Measurements from ENCODE around the gene WDR7. TPM values are rescaled to one million over a fixed set of nuclear protein-coding genes. Genes with fewer than 3 reads are reported as not detected.

The WDR7 gene
- total and polyA plus RNA-seq, 4 experiments from 2014 or later: 22.3 to 50.8 (median 36.2) TPM

DNA sequence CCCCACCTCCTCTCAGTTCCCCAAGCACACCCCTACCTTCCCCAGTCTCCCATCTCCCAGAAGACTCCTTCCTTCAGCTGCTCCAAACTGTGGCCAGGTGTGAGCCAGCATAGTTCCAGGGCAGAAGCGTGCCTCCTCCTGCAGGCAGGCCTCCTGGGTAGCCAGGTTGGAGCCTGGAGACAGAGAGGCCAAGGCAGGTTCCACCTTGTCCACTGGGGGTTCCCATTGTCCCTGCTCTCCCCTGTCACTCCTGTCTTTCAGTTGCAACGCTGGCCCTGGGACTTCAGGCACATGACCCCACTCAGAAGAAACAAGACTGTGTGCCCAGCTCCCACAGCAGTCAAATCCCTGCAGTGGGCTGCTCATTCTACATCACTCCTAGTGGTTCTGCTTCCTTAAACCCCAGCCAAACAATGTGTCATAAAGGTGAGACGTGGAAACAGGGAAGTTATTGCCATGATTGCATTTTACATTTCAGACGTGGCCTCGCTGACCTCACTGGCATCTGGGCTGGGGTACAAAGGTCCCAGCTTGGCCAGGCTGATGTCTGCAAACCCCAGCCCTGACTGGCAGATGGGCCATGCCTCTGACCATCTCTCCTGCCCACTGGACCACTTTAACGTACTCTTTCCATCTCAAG is 399.3 kb downstream of the WDR7 start:
- intact Hi-C loops (cut with micrococcal nuclease): no loop called here
- Mint-ChIP-seq H3K4me3 (no peak overlapping the region), H3K27me3 (peaks cover 1 to 4% of the 10 kb centered on the region in 2 donors), H3K27ac (no peak overlapping the region), H3K9me3 (peaks cover 0 to 7% (median 3%) of the 10 kb centered on the region in 8 donors), H3K4me1 (no peaks in the 10 kb centered on the region), H3K36me3 (no peaks in the 10 kb centered on the region)
- H3K9me3 ChIP-seq (ENCODE audit: control insufficient read depth in 1 of 2, low read length in 2 of 2): no peaks in the 10 kb centered on the region
- H3K4me3 ChIP-seq (ENCODE audit: low read length in 2 of 2): no peak overlapping the region
- no peaks in the 10 kb centered on the region for H3K27me3 ChIP-seq (ENCODE audit: insufficient read depth, low read length)
- no peaks in the 10 kb centered on the region for H3K36me3 ChIP-seq (ENCODE audit: insufficient read depth, low read length)
- no peaks in the 10 kb centered on the region for H3K4me1 ChIP-seq (ENCODE audit: insufficient read depth, low read length)
- ChIA-PET CTCF (ENCODE audit: partially characterized antibody) (no interaction called here), POLR2A (ENCODE audit: partially characterized antibody) (no interaction called here)
- DNase-seq: no peak
- no peak overlapping the region for H3K27ac ChIP-seq (ENCODE audit: low read depth, low read length)

- CTCF ChIA-PET (ENCODE audit: partially characterized antibody): no interaction called here
- H3K27ac ChIP-seq (ENCODE audit: low read depth, low read length): no peak overlapping the region
Observed at GRCh38 chr18:57051021-57051656, 400.0 kb downstream of the WDR7 start.

GRCh38 chr18:57051657-57052044 is 400.5 kb downstream of the WDR7 start:
- Mint-ChIP-seq H3K27me3 (peaks cover 5 to 7% of the 10 kb centered on the region in 2 donors), H3K36me3 (no peaks in the 10 kb centered on the region), H3K4me1 (no peaks in the 10 kb centered on the region), H3K27ac (no peak overlapping the region), H3K4me3 (no peak overlapping the region), H3K9me3 (peaks cover 0 to 7% (median 3%) of the 10 kb centered on the region in 8 donors)
- intact Hi-C loops (cut with micrococcal nuclease): no loop called here
- POLR2A ChIA-PET (ENCODE audit: partially characterized antibody): no interaction called here
- CTCF ChIA-PET (ENCODE audit: partially characterized antibody): no interaction called here
- Histone ChIP-seq H3K4me3 (ENCODE audit: low read length in 2 of 2) (no peak overlapping the region), H3K4me1 (ENCODE audit: insufficient read depth, low read length) (no peaks in the 10 kb centered on the region), H3K36me3 (ENCODE audit: insufficient read depth, low read length) (no peaks in the 10 kb centered on the region), H3K27ac (ENCODE audit: low read depth, low read length) (no peak overlapping the region), H3K9me3 (ENCODE audit: control insufficient read depth in 1 of 2, low read length in 2 of 2) (no peaks in the 10 kb centered on the region), H3K27me3 (ENCODE audit: insufficient read depth, low read length) (no peaks in the 10 kb centered on the region)
- no peak for DNase-seq

More at GRCh38 chr18:57051021-57051656, 400.0 kb downstream of the WDR7 start:
- no peaks in the 10 kb centered on the region for H3K4me1 ChIP-seq (ENCODE audit: insufficient read depth, low read length)
- POLR2A ChIA-PET (ENCODE audit: partially characterized antibody): no interaction called here
- DNase-seq: no peak
- no peaks in the 10 kb centered on the region for H3K9me3 ChIP-seq (ENCODE audit: control insufficient read depth in 1 of 2, low read length in 2 of 2)
- no peak overlapping the region for H3K27ac Mint-ChIP-seq
- H3K36me3 Mint-ChIP-seq: no peaks in the 10 kb centered on the region
- peaks cover 5 to 6% of the 10 kb centered on the region in 2 donors for H3K27me3 Mint-ChIP-seq
- peaks cover 0 to 7% (median 3%) of the 10 kb centered on the region in 8 donors for H3K9me3 Mint-ChIP-seq
- H3K4me1 Mint-ChIP-seq: no peaks in the 10 kb centered on the region
- no peaks in the 10 kb centered on the region for H3K36me3 ChIP-seq (ENCODE audit: insufficient read depth, low read length)
- intact Hi-C loops (cut with micrococcal nuclease): no loop called here
- no peak overlapping the region for H3K4me3 ChIP-seq (ENCODE audit: low read length in 2 of 2)
- no peak overlapping the region for H3K4me3 Mint-ChIP-seq
- no peaks in the 10 kb centered on the region for H3K27me3 ChIP-seq (ENCODE audit: insufficient read depth, low read length)

DNA sequence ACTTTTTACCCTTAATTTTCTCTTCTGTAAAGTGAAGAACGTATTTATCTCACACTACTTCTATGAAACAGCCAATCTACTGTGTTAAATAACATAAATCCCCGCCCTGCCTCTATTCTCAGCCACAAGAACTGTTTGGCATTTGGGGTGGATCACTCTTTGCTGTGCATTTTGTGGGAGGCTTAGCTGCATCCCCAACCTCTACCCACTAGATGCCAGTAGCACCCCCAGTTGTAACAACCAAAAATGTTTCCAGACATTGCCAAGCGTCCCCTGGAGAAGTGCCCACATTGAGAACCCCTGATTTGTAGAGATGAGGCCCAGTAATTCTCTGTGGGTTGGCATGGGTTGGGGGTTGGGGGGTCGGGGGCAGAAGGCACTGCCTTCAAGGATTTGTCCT is 401.0 kb downstream of the WDR7 start:
- ChIA-PET POLR2A (ENCODE audit: partially characterized antibody) (no interaction called here), CTCF (ENCODE audit: partially characterized antibody) (no interaction called here)
- intact Hi-C loops (cut with micrococcal nuclease): no loop called here
- Histone ChIP-seq H3K27ac (ENCODE audit: low read depth, low read length) (no peak overlapping the region), H3K9me3 (ENCODE audit: control insufficient read depth in 1 of 2, low read length in 2 of 2) (no peaks in the 10 kb centered on the region), H3K4me3 (ENCODE audit: low read length in 2 of 2) (no peak overlapping the region), H3K27me3 (ENCODE audit: insufficient read depth, low read length) (no peaks in the 10 kb centered on the region), H3K4me1 (ENCODE audit: insufficient read depth, low read length) (no peaks in the 10 kb centered on the region), H3K36me3 (ENCODE audit: insufficient read depth, low read length) (no peaks in the 10 kb centered on the region)
- no peaks in the 10 kb centered on the region for H3K4me1 Mint-ChIP-seq
- H3K9me3 Mint-ChIP-seq: peaks cover 0 to 7% (median 4%) of the 10 kb centered on the region in 8 donors
- no peaks in the 10 kb centered on the region for H3K36me3 Mint-ChIP-seq
- no peak for DNase-seq
- peaks cover 5 to 7% of the 10 kb centered on the region in 2 donors for H3K27me3 Mint-ChIP-seq
- H3K27ac Mint-ChIP-seq: no peak overlapping the region
- H3K4me3 Mint-ChIP-seq: no peak overlapping the region

GRCh38 chr18:57052759-57053158 is 401.6 kb downstream of the WDR7 start:
- no peak overlapping the region for H3K4me3 ChIP-seq (ENCODE audit: low read length in 2 of 2)
- no peaks in the 10 kb centered on the region for H3K27me3 ChIP-seq (ENCODE audit: insufficient read depth, low read length)
- Mint-ChIP-seq H3K4me3 (no peak overlapping the region), H3K4me1 (no peaks in the 10 kb centered on the region), H3K27me3 (peaks cover 5 to 7% of the 10 kb centered on the region in 2 donors), H3K36me3 (no peaks in the 10 kb centered on the region), H3K9me3 (peaks cover 0 to 7% (median 4%) of the 10 kb centered on the region in 8 donors), H3K27ac (no peak overlapping the region)
- no peak overlapping the region for H3K27ac ChIP-seq (ENCODE audit: low read depth, low read length)
- H3K36me3 ChIP-seq (ENCODE audit: insufficient read depth, low read length): no peaks in the 10 kb centered on the region
- intact Hi-C loops (cut with micrococcal nuclease): no loop called here
- ChIA-PET POLR2A (ENCODE audit: partially characterized antibody) (no interaction called here), CTCF (ENCODE audit: partially characterized antibody) (no interaction called here)
- H3K9me3 ChIP-seq (ENCODE audit: control insufficient read depth in 1 of 2, low read length in 2 of 2): no peaks in the 10 kb centered on the region
- H3K4me1 ChIP-seq (ENCODE audit: insufficient read depth, low read length): no peaks in the 10 kb centered on the region
- no peak for DNase-seq

DNA sequence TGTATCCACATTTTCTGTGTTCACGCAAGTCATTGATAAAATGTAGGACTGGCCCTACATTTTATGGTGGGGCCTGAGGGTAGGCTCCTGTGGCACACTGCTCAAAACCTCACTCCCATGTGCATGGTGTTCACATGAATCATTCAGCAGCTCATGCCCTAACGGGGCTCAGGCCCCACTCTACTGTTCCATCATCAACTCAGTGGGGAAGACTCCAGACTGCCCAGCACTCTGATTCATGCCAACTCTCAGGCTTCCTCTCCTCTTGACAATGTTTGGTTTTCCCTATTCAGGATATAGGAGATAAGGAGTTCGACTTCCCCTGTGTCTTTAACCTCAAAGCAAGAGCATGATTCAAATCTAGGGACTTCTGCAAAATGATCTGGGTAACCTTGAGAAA is 403.7 kb downstream of the WDR7 start:
- H3K36me3 Mint-ChIP-seq: no peaks in the 10 kb centered on the region
- DNase-seq: no peak
- intact Hi-C loops (cut with micrococcal nuclease): no loop called here

GRCh38 chr18:57057890-57058289 is 406.7 kb downstream of the WDR7 start:
- DNase-seq: no peak
- Mint-ChIP-seq H3K4me3 (no peak overlapping the region), H3K4me1 (no peaks in the 10 kb centered on the region), H3K36me3 (no peaks in the 10 kb centered on the region), H3K9me3 (peaks cover 0 to 7% (median 3%) of the 10 kb centered on the region in 8 donors), H3K27ac (no peak overlapping the region), H3K27me3 (peaks cover 5 to 12% of the 10 kb centered on the region in 2 donors)
- ChIA-PET POLR2A (ENCODE audit: partially characterized antibody) (no interaction called here), CTCF (ENCODE audit: partially characterized antibody) (no interaction called here)
- H3K27ac ChIP-seq (ENCODE audit: low read depth, low read length): no peak overlapping the region
- intact Hi-C loops (cut with micrococcal nuclease): no loop called here
- H3K36me3 ChIP-seq (ENCODE audit: insufficient read depth, low read length): no peaks in the 10 kb centered on the region
- no peaks in the 10 kb centered on the region for H3K4me1 ChIP-seq (ENCODE audit: insufficient read depth, low read length)
- H3K27me3 ChIP-seq (ENCODE audit: insufficient read depth, low read length): no peaks in the 10 kb centered on the region
- no peak overlapping the region for H3K4me3 ChIP-seq (ENCODE audit: low read length in 2 of 2)
- no peaks in the 10 kb centered on the region for H3K9me3 ChIP-seq (ENCODE audit: control insufficient read depth in 1 of 2, low read length in 2 of 2)

More for the DNA sequence above, 403.7 kb downstream of the WDR7 start:
- Histone ChIP-seq H3K27me3 (ENCODE audit: insufficient read depth, low read length) (no peaks in the 10 kb centered on the region), H3K36me3 (ENCODE audit: insufficient read depth, low read length) (no peaks in the 10 kb centered on the region), H3K4me1 (ENCODE audit: insufficient read depth, low read length) (no peaks in the 10 kb centered on the region), H3K9me3 (ENCODE audit: control insufficient read depth in 1 of 2, low read length in 2 of 2) (no peaks in the 10 kb centered on the region), H3K27ac (ENCODE audit: low read depth, low read length) (no peak overlapping the region), H3K4me3 (ENCODE audit: low read length in 2 of 2) (no peak overlapping the region)
- ChIA-PET CTCF (ENCODE audit: partially characterized antibody) (no interaction called here), POLR2A (ENCODE audit: partially characterized antibody) (no interaction called here)
- Mint-ChIP-seq H3K4me1 (no peaks in the 10 kb centered on the region), H3K27me3 (peaks cover 5 to 12% of the 10 kb centered on the region in 2 donors), H3K4me3 (no peak overlapping the region), H3K27ac (no peak overlapping the region), H3K9me3 (peaks cover 0 to 7% (median 4%) of the 10 kb centered on the region in 8 donors)
